NCI-H446 (cell line): ENCODE results near the gene C2CD2.
"Not testable (repeated sequence)": the region's sequence is repeated elsewhere in the genome, so short reads cannot be mapped to it uniquely, and the experiment has no call there.

ENCODE experiments used
- DNase-seq, 2 experiments: peaks; one replicate each; lab custom pipeline; 2025; lab: John Stamatoyannopoulos, UW

The C2CD2 gene

GRCh38 chr21:41953831-41954653, at the start of gene C2CD2:
TSS of gene C2CD2 (minus strand) at chr21:41954018. CDS start at chr21:41953648, 370 bp downstream.
- no peak for DNase-seq

- no peak for DNase-seq
Observed at GRCh38 chr21:42003051-42003461, 49.2 kb upstream of the C2CD2 start.

- DNase-seq = no peak
Observed at GRCh38 chr21:42002421-42002958, 48.7 kb upstream of the C2CD2 start.

- DNase-seq = no peak
Observed at GRCh38 chr21:42001781-42002180, 48.0 kb upstream of the C2CD2 start.

- no peak for DNase-seq
Observed at GRCh38 chr21:42000908-42001307, 47.1 kb upstream of the C2CD2 start.

- DNase-seq = no peak
Observed at GRCh38 chr21:41997657-41998056, 43.8 kb upstream of the C2CD2 start.

- DNase-seq = no peak
Observed at GRCh38 chr21:41995577-41995976, 41.8 kb upstream of the C2CD2 start.

- not testable (repeated sequence) for DNase-seq
Observed at GRCh38 chr21:41994613-41995012, 40.8 kb upstream of the C2CD2 start.

GRCh38 chr21:41993744-41994143, 39.9 kb upstream of the C2CD2 start:
- DNase-seq = no peak

- DNase-seq = no peak
Observed at GRCh38 chr21:41992576-41992975, 38.8 kb upstream of the C2CD2 start.

GRCh38 chr21:41991659-41992058, 37.8 kb upstream of the C2CD2 start:
- DNase-seq = no peak

- DNase-seq = no peak
Observed at GRCh38 chr21:41989698-41990097, 35.9 kb upstream of the C2CD2 start.

GRCh38 chr21:41987310-41987709, 33.5 kb upstream of the C2CD2 start:
- no peak for DNase-seq

- DNase-seq = no peak
Observed at GRCh38 chr21:41985662-41986416, 32.0 kb upstream of the C2CD2 start.

- no peak for DNase-seq
Observed at GRCh38 chr21:41983229-41983628, 29.4 kb upstream of the C2CD2 start.

- DNase-seq = no peak
Observed at GRCh38 chr21:41980561-41980960, 26.7 kb upstream of the C2CD2 start.

- DNase-seq = no peak
Observed at GRCh38 chr21:41979751-41980369, 26.0 kb upstream of the C2CD2 start.

GRCh38 chr21:41979335-41979734, 25.5 kb upstream of the C2CD2 start:
- no peak for DNase-seq

- DNase-seq = no peak
Observed at GRCh38 chr21:41977034-41977950, 23.5 kb upstream of the C2CD2 start.

GRCh38 chr21:41976611-41977010, 22.8 kb upstream of the C2CD2 start:
- DNase-seq = no peak
